ENCODE data around the gene C2orf81.

GRCh38 chr2:74369976-74370375 is 51.4 kb downstream of the C2orf81 start:
- TF ChIP-seq, protein P1, sequence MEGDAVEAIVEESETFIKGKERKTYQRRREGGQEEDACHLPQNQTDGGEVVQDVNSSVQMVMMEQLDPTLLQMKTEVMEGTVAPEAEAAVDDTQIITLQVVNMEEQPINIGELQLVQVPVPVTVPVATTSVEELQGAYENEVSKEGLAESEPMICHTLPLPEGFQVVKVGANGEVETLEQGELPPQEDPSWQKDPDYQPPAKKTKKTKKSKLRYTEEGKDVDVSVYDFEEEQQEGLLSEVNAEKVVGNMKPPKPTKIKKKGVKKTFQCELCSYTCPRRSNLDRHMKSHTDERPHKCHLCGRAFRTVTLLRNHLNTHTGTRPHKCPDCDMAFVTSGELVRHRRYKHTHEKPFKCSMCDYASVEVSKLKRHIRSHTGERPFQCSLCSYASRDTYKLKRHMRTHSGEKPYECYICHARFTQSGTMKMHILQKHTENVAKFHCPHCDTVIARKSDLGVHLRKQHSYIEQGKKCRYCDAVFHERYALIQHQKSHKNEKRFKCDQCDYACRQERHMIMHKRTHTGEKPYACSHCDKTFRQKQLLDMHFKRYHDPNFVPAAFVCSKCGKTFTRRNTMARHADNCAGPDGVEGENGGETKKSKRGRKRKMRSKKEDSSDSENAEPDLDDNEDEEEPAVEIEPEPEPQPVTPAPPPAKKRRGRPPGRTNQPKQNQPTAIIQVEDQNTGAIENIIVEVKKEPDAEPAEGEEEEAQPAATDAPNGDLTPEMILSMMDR (IDR thresholded peaks at IDR 0.05) = no peak
- TF ChIP-seq POLR2A (IDR thresholded peaks at IDR 0.05) = no peak

All from esophagus squamous epithelium (tissue), 4 donors.